ENCODE results near the gene SYT4. TPM values are rescaled to one million over a fixed set of nuclear protein-coding genes. Genes with fewer than 3 reads are reported as not detected.
A peak's percentile ranks its signal among the peaks of the same experiment; 100 is the strongest.
"Not testable (repeated sequence)": the region's sequence is repeated elsewhere in the genome, so short reads cannot be mapped to it uniquely, and the experiment has no call there.

Gene SYT4, protein sequence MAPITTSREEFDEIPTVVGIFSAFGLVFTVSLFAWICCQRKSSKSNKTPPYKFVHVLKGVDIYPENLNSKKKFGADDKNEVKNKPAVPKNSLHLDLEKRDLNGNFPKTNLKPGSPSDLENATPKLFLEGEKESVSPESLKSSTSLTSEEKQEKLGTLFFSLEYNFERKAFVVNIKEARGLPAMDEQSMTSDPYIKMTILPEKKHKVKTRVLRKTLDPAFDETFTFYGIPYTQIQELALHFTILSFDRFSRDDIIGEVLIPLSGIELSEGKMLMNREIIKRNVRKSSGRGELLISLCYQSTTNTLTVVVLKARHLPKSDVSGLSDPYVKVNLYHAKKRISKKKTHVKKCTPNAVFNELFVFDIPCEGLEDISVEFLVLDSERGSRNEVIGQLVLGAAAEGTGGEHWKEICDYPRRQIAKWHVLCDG
- not detected in 2 replicates for total RNA-seq

- TF ChIP-seq, protein P1, sequence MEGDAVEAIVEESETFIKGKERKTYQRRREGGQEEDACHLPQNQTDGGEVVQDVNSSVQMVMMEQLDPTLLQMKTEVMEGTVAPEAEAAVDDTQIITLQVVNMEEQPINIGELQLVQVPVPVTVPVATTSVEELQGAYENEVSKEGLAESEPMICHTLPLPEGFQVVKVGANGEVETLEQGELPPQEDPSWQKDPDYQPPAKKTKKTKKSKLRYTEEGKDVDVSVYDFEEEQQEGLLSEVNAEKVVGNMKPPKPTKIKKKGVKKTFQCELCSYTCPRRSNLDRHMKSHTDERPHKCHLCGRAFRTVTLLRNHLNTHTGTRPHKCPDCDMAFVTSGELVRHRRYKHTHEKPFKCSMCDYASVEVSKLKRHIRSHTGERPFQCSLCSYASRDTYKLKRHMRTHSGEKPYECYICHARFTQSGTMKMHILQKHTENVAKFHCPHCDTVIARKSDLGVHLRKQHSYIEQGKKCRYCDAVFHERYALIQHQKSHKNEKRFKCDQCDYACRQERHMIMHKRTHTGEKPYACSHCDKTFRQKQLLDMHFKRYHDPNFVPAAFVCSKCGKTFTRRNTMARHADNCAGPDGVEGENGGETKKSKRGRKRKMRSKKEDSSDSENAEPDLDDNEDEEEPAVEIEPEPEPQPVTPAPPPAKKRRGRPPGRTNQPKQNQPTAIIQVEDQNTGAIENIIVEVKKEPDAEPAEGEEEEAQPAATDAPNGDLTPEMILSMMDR (IDR thresholded peaks at IDR 0.05; ENCODE audit: insufficient read depth, low read depth, low read length), result no peak
- H3K4me3 ChIP-seq (ENCODE audit: low read depth, low read length), result no peak within 1 kb of the TSS
- DNase-seq (ENCODE audit: low read depth), result peak; percentile 32
Observed at GRCh38 chr18:43277164-43277600, at the start of gene SYT4. Gene SYT4 (minus strand): TSS chr18:43277490. CDS start chr18:43277281, 209 bp downstream.

GRCh38 chr18:43322132-43322531 lies 44.8 kb upstream of the SYT4 start:
- no peak for DNase-seq (ENCODE audit: low read depth)
- TF ChIP-seq, protein P1 (IDR thresholded peaks at IDR 0.05; ENCODE audit: insufficient read depth, low read depth, low read length), result no peak
- H3K4me3 ChIP-seq (ENCODE audit: low read depth, low read length), result no peak overlapping the region

- no peak overlapping the region for H3K4me3 ChIP-seq (ENCODE audit: low read depth, low read length)
- TF ChIP-seq, protein P1 (IDR thresholded peaks at IDR 0.05; ENCODE audit: insufficient read depth, low read depth, low read length), result no peak
- peak; percentile 5 for DNase-seq (ENCODE audit: low read depth)
Observed at GRCh38 chr18:43314941-43315340, 37.7 kb upstream of the SYT4 start.

DNA sequence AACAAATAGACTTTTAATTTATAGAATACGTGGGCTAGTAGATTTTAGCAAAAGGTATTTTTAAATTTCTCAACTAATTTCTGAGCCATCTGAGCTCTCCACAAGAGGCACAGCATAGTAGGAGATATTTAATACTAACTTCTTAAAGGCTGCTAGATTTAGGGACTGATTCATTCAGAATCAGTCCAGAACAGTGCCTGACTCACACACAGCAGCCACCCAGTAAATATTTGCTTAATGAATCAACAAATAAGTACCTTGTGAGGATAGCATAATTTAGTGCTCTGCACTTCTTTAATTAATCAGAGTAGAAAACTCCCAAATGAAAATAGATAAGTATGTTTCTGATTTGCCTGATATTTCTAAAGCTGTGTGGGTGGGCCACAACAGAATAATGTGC lies 35.6 kb upstream of the SYT4 start:
- DNase-seq (ENCODE audit: low read depth), result no peak
- no peak overlapping the region for H3K4me3 ChIP-seq (ENCODE audit: low read depth, low read length)
- TF ChIP-seq, protein P1 (IDR thresholded peaks at IDR 0.05; ENCODE audit: insufficient read depth, low read depth, low read length), result no peak

DNA sequence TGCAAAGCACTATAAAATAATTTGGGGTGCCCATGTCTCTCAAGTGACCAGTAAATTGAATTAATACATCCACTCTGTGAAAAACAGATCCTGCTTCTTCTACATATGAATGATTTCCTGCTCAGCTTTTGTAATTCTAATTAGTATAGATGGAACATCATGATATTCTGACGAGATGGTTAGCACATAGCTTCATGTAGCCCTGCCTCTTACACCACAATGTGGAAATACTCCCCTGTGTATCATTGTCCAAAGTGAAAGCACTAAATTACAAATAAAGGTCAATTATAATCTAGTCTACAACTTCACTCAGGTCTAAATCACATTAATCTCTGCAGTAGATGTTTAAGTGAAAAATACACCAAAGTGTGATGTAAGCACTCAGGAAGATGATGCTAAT lies 32.9 kb upstream of the SYT4 start:
- H3K4me3 ChIP-seq (ENCODE audit: low read depth, low read length), result no peak overlapping the region
- TF ChIP-seq, protein P1 (IDR thresholded peaks at IDR 0.05; ENCODE audit: insufficient read depth, low read depth, low read length), result no peak
- DNase-seq (ENCODE audit: low read depth), result no peak

DNA sequence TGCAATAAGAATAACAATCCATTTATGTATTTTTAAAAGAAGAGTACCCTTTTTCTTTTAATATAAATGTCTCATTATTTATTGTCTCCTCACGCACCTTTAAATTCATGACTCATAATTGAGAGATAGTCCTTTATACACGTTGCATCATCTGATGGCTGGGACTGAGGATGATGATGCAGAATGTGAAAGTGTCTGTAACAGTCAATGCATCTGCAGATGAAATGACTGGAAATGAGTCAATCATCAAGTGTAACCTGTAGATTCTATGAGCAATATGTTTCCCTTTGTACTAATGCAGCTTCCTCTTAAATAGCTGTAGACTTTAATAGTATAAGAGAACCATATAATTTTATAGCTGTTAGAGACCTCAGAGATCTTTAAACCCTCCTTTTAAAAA lies 26.1 kb upstream of the SYT4 start:
- TF ChIP-seq, protein P1 (IDR thresholded peaks at IDR 0.05; ENCODE audit: insufficient read depth, low read depth, low read length), result no peak
- no peak for DNase-seq (ENCODE audit: low read depth)
- H3K4me3 ChIP-seq (ENCODE audit: low read depth, low read length), result no peak overlapping the region

- not testable (repeated sequence) for DNase-seq (ENCODE audit: low read depth); H3K4me3 ChIP-seq (ENCODE audit: low read depth, low read length)
Observed at GRCh38 chr18:43286187-43286586, 8.9 kb upstream of the SYT4 start.
